KMS-11 (cell line): ENCODE measurements around the gene COL19A1.

Experiments
- H2AFZ ChIP-seq: fragments of 200-600 bp; sonication (generic); 2 replicates; pipeline ENCODE4 v1.6.1; 2016; ENCODE audit warnings: antibody characterized with exemption, mixed run types, low read depth
- H3K27ac ChIP-seq: fragments of 200-600 bp; sonication (generic); 2 replicates; pipeline ENCODE4 v1.6.1; 2016; ENCODE audit warnings: mild to moderate bottlenecking, mixed run types
- H3K27me3 ChIP-seq: fragments of 200-600 bp; sonication (generic); 2 replicates; pipeline ENCODE4 v1.6.1; 2017; ENCODE audit warnings: mild to moderate bottlenecking, low read depth, mixed run types, moderate library complexity; ENCODE audit not compliant: insufficient read depth
- H3K36me3 ChIP-seq: fragments of 200-600 bp; sonication (generic); 2 replicates; pipeline ENCODE4 v1.6.1; 2017; ENCODE audit warnings: mild to moderate bottlenecking, mixed run types; ENCODE audit not compliant: insufficient read depth
- H3K4me1 ChIP-seq: fragments of 200-600 bp; sonication (generic); 2 replicates; pipeline ENCODE4 v1.6.1; 2016; ENCODE audit warnings: mild to moderate bottlenecking, low read depth, mixed run types; ENCODE audit not compliant: poor library complexity, severe bottlenecking
- H3K4me2 ChIP-seq: fragments of 200-600 bp; sonication (generic); 2 replicates; pipeline ENCODE4 v1.7.0; 2016; ENCODE audit warnings: mild to moderate bottlenecking, mixed run types
- H3K4me3 ChIP-seq: fragments of 200-600 bp; sonication (generic); IDR thresholded peaks from 2 replicates; pipeline ENCODE4 v1.6.1; 2017; ENCODE audit warnings: low read depth, low read length, mixed read lengths; ENCODE audit not compliant: insufficient read depth
- H3K79me2 ChIP-seq: fragments of 200-600 bp; sonication (generic); 2 replicates; pipeline ENCODE4 v1.6.1; 2016; ENCODE audit warnings: low read depth, mixed run types; ENCODE audit not compliant: insufficient read depth
- H3K9ac ChIP-seq: fragments of 200-600 bp; sonication (generic); 2 replicates; pipeline ENCODE4 v1.6.1; 2016; ENCODE audit warnings: mild to moderate bottlenecking, mixed run types
- H4K20me1 ChIP-seq: fragments of 200-600 bp; sonication (generic); 2 replicates; pipeline ENCODE4 v1.6.1; 2016; ENCODE audit warnings: mild to moderate bottlenecking, mixed run types; ENCODE audit not compliant: insufficient read depth
- TF ChIP-seq, protein P1 (sequence below): fragments of 200-600 bp; sonication (generic); conservative IDR thresholded peaks from 2 replicates; pipeline ENCODE4 v1.6.1; 2017; ENCODE audit warnings: low read depth, mild to moderate bottlenecking, antibody characterized with exemption, low read length, moderate library complexity, mixed read lengths

Gene COL19A1

DNA sequence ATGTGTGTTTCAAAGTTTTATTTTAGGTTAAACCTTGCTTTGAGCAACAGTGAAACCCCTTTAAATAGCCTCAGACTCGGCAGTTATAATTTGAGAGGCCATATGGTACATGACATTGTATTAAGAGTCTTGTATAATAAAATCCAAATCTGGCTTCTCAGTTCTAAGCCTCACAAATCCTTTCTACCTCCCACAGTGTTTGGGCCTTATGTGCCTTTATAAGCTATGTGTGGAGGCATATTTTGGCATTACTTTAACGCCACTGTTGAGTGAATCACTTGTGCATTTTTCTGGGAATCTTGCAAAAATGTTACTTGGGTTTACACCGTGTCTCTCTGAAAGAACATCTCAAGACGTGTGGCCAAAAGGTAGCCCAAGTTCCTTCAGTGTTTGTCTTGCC is 284.2 kb downstream of the COL19A1 start:
- H4K20me1 ChIP-seq: no peaks in the 10 kb centered on the region
- H3K4me3 ChIP-seq: no peak overlapping the region
- H3K27me3 ChIP-seq: no peaks in the 10 kb centered on the region
- H3K27ac ChIP-seq: no peak overlapping the region
- TF ChIP-seq, protein P1, sequence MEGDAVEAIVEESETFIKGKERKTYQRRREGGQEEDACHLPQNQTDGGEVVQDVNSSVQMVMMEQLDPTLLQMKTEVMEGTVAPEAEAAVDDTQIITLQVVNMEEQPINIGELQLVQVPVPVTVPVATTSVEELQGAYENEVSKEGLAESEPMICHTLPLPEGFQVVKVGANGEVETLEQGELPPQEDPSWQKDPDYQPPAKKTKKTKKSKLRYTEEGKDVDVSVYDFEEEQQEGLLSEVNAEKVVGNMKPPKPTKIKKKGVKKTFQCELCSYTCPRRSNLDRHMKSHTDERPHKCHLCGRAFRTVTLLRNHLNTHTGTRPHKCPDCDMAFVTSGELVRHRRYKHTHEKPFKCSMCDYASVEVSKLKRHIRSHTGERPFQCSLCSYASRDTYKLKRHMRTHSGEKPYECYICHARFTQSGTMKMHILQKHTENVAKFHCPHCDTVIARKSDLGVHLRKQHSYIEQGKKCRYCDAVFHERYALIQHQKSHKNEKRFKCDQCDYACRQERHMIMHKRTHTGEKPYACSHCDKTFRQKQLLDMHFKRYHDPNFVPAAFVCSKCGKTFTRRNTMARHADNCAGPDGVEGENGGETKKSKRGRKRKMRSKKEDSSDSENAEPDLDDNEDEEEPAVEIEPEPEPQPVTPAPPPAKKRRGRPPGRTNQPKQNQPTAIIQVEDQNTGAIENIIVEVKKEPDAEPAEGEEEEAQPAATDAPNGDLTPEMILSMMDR: no peak
- no peaks in the 10 kb centered on the region for H3K36me3 ChIP-seq
- H3K9ac ChIP-seq: no peak overlapping the region
- H3K4me2 ChIP-seq: no peak overlapping the region
- H3K79me2 ChIP-seq: no peaks in the 10 kb centered on the region
- no peaks in the 10 kb centered on the region for H3K4me1 ChIP-seq
- no peak overlapping the region for H2AFZ ChIP-seq

DNA sequence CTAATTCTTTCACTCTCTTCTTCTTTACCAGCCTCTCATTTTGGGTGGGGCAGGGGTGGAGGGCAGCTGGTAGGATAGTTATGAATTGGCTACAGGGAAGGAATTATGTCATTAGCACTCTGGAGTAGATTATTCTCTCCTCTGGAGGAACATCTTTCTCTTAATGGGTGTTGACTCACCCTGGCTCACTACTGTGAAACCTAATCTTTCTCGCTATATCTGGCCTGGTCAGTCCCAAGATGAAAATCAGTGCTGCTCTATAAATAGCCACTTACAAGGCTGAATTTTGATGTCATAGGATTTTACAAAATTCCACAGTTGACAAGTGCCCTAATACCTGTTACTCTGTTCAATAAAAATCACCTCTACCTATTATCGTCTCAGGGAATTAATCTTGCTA is 285.3 kb downstream of the COL19A1 start:
- Histone ChIP-seq H2AFZ (no peak overlapping the region), H3K79me2 (no peaks in the 10 kb centered on the region), H3K4me3 (no peak overlapping the region), H3K36me3 (no peaks in the 10 kb centered on the region), H3K27me3 (no peaks in the 10 kb centered on the region), H3K27ac (no peak overlapping the region), H3K4me2 (no peak overlapping the region), H4K20me1 (no peaks in the 10 kb centered on the region), H3K9ac (no peak overlapping the region), H3K4me1 (no peaks in the 10 kb centered on the region)
- TF ChIP-seq, protein P1: no peak

DNA sequence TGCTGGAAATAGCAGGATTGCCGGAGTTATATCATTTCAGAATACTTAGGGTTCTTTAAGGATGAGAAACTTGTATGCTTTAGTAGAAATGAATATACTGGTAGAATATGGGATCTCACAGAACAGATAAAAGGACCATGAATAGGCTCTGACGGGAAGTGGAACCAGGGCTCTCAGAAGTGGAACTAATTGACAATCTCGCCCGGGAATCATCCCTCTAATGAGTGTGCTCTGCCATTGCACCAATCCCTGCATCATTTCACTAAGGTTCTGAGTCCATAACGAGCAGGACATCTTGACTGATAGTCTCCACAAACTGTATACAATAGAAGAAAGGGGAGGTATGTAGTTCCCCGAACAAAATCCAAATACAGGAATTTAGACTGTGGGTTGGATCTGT is 286.4 kb downstream of the COL19A1 start:
- H3K4me3 ChIP-seq: no peak overlapping the region
- H2AFZ ChIP-seq: no peak overlapping the region
- no peaks in the 10 kb centered on the region for H3K36me3 ChIP-seq
- no peaks in the 10 kb centered on the region for H3K27me3 ChIP-seq
- no peaks in the 10 kb centered on the region for H4K20me1 ChIP-seq
- H3K4me2 ChIP-seq: no peak overlapping the region
- H3K27ac ChIP-seq: no peak overlapping the region
- H3K9ac ChIP-seq: no peak overlapping the region
- TF ChIP-seq, protein P1: no peak
- no peaks in the 10 kb centered on the region for H3K4me1 ChIP-seq
- no peaks in the 10 kb centered on the region for H3K79me2 ChIP-seq

DNA sequence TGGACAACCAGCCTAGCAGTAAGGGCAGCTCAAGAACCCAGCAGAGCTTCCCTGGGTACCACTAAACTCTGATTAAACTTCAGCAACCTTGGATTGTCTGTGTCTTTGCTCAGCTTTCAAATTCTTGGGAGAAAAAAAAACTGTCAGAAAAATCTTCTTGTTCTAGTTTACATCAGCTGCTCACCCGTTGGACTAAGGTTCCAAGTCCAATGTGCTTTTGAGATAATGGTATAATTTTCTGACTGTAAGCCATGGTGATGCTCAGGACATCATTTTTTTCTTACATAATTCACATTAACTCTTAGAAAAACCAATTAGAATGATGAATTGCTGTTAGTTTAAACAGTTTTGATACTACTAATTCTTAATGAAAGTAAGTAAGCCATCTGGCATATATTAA is 290.7 kb downstream of the COL19A1 start:
- TF ChIP-seq, protein P1: no peak

DNA sequence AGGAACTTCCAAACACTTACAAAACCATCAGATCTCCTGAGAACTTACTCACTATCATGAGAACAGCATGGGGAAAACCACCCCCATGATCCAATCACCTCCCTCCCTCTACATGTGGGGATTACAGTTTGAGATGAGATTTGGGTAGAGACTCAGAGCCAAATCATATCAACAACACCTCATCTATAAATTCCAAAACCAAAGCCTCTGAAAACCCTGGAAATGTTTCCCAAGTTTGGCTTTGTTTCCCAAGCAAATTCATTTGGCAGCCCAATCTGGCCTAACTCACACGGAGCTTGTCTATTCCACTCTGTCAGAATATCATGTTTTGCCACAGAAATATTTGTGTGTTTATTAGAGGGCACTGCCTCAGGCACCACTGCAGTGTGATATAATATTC is 293.9 kb downstream of the COL19A1 start:
- Histone ChIP-seq H3K4me1 (no peaks in the 10 kb centered on the region), H3K27me3 (no peaks in the 10 kb centered on the region), H3K79me2 (no peaks in the 10 kb centered on the region), H3K36me3 (no peaks in the 10 kb centered on the region), H2AFZ (no peak overlapping the region), H3K4me3 (no peak overlapping the region), H4K20me1 (no peaks in the 10 kb centered on the region), H3K4me2 (no peak overlapping the region), H3K9ac (no peak overlapping the region), H3K27ac (no peak overlapping the region)
- TF ChIP-seq, protein P1: no peak

More for the DNA sequence above, 290.7 kb downstream of the COL19A1 start:
- no peaks in the 10 kb centered on the region for H4K20me1 ChIP-seq
- no peaks in the 10 kb centered on the region for H3K36me3 ChIP-seq
- no peaks in the 10 kb centered on the region for H3K79me2 ChIP-seq
- H3K9ac ChIP-seq: no peak overlapping the region
- H3K27me3 ChIP-seq: no peaks in the 10 kb centered on the region
- no peaks in the 10 kb centered on the region for H3K4me1 ChIP-seq
- H3K27ac ChIP-seq: no peak overlapping the region
- no peak overlapping the region for H3K4me3 ChIP-seq
- H2AFZ ChIP-seq: no peak overlapping the region
- no peak overlapping the region for H3K4me2 ChIP-seq
